Panc1 (cell line): Measurements from ENCODE around the gene C19orf81. TPM values are rescaled to one million over a fixed set of nuclear protein-coding genes. Genes with fewer than 3 reads are reported as not detected.

ENCODE experiments used
- ATAC-seq: fragments of 200-7000 bp; cut with Tn5 transposase; 2 replicates; pipeline ENCODE4 v1.9.1; 2020; ENCODE audit warnings: mild to moderate bottlenecking, moderate library complexity
- BruUV-seq: library from RNA; stranded (reverse); fragments of 400-500 nt; replicated peaks from 2 replicates; lab custom pipeline; 2021; lab: Mats Ljungman, UMichigan
- CTCF ChIA-PET: fragments of 300-600 bp; sonication (Branson Sonifier 250); formaldehyde crosslinking; loops from one replicate; lab custom pipeline; 2022; ENCODE audit warnings: antibody characterized with exemption; lab: Charles Lee
- POLR2A ChIA-PET: fragments of 300-600 bp; sonication (Branson Sonifier 250); formaldehyde crosslinking; loops from one replicate; lab custom pipeline; 2022; ENCODE audit warnings: antibody characterized with exemption; lab: Charles Lee
- DNase-seq: peaks from one replicate; pipeline ENCODE4 v3.0.0-alpha.2; 2010; ENCODE audit warnings: low read depth, low spot score
- H3K27ac ChIP-seq: 2 replicates; pipeline ENCODE4 v1.5.1; 2011; ENCODE audit warnings: mild to moderate bottlenecking, low read length, inconsistent platforms
- H3K27me3 ChIP-seq: fragments of 200-500 bp; sonication (Bioruptor generic); 2 replicates; pipeline ENCODE4 v1.6.0; 2014; ENCODE audit warnings: low read length, inconsistent platforms; ENCODE audit not compliant: control insufficient read depth, insufficient read depth
- H3K36me3 ChIP-seq: fragments of 200-500 bp; sonication (Bioruptor generic); 2 replicates; pipeline ENCODE4 v1.5.1; 2014; ENCODE audit warnings: inconsistent platforms, mild to moderate bottlenecking, low read length, moderate library complexity; ENCODE audit not compliant: control insufficient read depth, insufficient read depth
- H3K4me1 ChIP-seq: 2 replicates; pipeline ENCODE4 v1.5.1; 2011; ENCODE audit warnings: inconsistent platforms, mild to moderate bottlenecking, low read length, moderate library complexity; ENCODE audit not compliant: control insufficient read depth, insufficient read depth
- H3K4me3 ChIP-seq, 2 experiments: 2 replicates each; pipeline ENCODE4 v1.5.1; 2011 to 2012; ENCODE audit warnings: low read depth in 2 of 2, low read length in 2 of 2, mild to moderate bottlenecking in 2 of 2, inconsistent platforms in 1 of 2, moderate library complexity in 1 of 2
- H3K9me3 ChIP-seq: fragments of 200-500 bp; sonication (Bioruptor generic); 2 replicates; pipeline ENCODE4 v1.5.1; 2014; ENCODE audit warnings: low read depth, mild to moderate bottlenecking, inconsistent platforms, low read length, moderate library complexity; ENCODE audit not compliant: control insufficient read depth, insufficient read depth
- CTCF ChIP-seq: fragments of 450-650 bp; IDR thresholded peaks from 2 replicates; pipeline ENCODE4 v1.5.1; 2017; ENCODE audit warnings: mild to moderate bottlenecking
- POLR2AphosphoS5 ChIP-seq: IDR thresholded peaks from 2 replicates; pipeline ENCODE4 v1.6.1; 2012; ENCODE audit warnings: mild to moderate bottlenecking, low read depth, low read length, moderate library complexity
- SIN3A ChIP-seq: IDR thresholded peaks from 2 replicates; pipeline ENCODE4 v1.6.1; 2012; ENCODE audit warnings: low read depth, mild to moderate bottlenecking, low read length, moderate library complexity, borderline replicate concordance; ENCODE audit not compliant: insufficient read depth
- TCF7L2 ChIP-seq: IDR thresholded peaks from 2 replicates; pipeline ENCODE4 v1.6.1; 2011; ENCODE audit warnings: mild to moderate bottlenecking, low read depth, low read length, inconsistent platforms
- in situ Hi-C: cut with HindIII; loops from 2 replicates; pipeline ENCODE4 v1.10.0; 2016; ENCODE audit warnings: low sequenced_read_pairs, low pct_unique_long_range_greater_than_20kb
- intact Hi-C: fragments of 100-400 bp; cut with micrococcal nuclease; formaldehyde crosslinking; loops from one replicate; pipeline ENCODE4 v1.10.0; 2022; ENCODE audit not compliant: unreplicated experiment
- total RNA-seq: library from RNA; stranded (reverse); gene quantifications from one replicate; pipeline ENCODE4 v1.2.1, GENCODE V29; 2021; ENCODE audit not compliant: unreplicated experiment
- TF ChIP-seq, protein P1 (sequence below), 2 experiments: IDR thresholded peaks; 2 replicates each; pipeline ENCODE4 v1.6.1; 2011 to 2012; ENCODE audit warnings: low read depth in 2 of 2, control low read depth in 1 of 2, low read length in 1 of 2, mild to moderate bottlenecking in 1 of 2, moderate library complexity in 1 of 2; ENCODE audit not compliant: insufficient read depth in 1 of 2

The C19orf81 gene
- total RNA-seq, 1 experiment from 2014 or later = 0.98 TPM

DNA sequence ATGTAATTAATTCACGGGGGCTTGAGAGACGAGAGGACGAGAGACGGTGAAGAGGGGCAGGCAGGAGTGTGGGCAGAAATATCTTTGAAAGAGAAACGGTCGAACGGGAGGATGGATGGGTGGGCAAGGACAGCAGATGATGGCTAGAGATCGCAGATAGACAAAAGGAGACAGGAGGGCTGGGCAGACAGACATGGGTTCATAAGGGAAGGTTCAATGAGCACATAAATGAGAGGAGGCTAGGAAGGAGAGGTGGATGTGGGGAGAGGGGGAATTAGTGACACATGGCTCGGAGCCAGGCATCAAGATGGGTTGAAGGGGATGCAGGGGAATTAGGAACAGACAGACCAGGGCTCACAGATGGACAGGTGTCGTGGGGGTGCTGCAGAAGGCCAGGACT, 10.6 kb upstream of the C19orf81 start:
- TF ChIP-seq, protein P1, sequence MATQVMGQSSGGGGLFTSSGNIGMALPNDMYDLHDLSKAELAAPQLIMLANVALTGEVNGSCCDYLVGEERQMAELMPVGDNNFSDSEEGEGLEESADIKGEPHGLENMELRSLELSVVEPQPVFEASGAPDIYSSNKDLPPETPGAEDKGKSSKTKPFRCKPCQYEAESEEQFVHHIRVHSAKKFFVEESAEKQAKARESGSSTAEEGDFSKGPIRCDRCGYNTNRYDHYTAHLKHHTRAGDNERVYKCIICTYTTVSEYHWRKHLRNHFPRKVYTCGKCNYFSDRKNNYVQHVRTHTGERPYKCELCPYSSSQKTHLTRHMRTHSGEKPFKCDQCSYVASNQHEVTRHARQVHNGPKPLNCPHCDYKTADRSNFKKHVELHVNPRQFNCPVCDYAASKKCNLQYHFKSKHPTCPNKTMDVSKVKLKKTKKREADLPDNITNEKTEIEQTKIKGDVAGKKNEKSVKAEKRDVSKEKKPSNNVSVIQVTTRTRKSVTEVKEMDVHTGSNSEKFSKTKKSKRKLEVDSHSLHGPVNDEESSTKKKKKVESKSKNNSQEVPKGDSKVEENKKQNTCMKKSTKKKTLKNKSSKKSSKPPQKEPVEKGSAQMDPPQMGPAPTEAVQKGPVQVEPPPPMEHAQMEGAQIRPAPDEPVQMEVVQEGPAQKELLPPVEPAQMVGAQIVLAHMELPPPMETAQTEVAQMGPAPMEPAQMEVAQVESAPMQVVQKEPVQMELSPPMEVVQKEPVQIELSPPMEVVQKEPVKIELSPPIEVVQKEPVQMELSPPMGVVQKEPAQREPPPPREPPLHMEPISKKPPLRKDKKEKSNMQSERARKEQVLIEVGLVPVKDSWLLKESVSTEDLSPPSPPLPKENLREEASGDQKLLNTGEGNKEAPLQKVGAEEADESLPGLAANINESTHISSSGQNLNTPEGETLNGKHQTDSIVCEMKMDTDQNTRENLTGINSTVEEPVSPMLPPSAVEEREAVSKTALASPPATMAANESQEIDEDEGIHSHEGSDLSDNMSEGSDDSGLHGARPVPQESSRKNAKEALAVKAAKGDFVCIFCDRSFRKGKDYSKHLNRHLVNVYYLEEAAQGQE (IDR thresholded peaks at IDR 0.05; ENCODE audit: insufficient read depth in 1 of 2, low read depth in 2 of 2, low read length in 1 of 2) = no peak
- TF ChIP-seq TCF7L2 (no peak), CTCF (no peak), SIN3A (no peak)
- BruUV-seq = no TSS peak
- in situ Hi-C loops (no loop called here), intact Hi-C loops (no loop called here)
- H3K4me1 ChIP-seq = no peaks in the 10 kb centered on the region
- no peak for ATAC-seq
- no peaks in the 10 kb centered on the region for H3K36me3 ChIP-seq
- H3K27me3 ChIP-seq = peaks cover 7% of the 10 kb centered on the region
- ChIA-PET CTCF (no interaction called here), POLR2A (no interaction called here)
- no peak overlapping the region for H3K27ac ChIP-seq
- 0 out of 2 replicates have a peak, but pooled peaks cover 2% of the 10 kb centered on the region for H3K9me3 ChIP-seq
- DNase-seq = no peak
- no peak overlapping the region; a peak in 1 of 4 replicates for H3K4me3 ChIP-seq

GRCh38 chr19:50639121-50640112, 9.8 kb upstream of the C19orf81 start, which contains the start of gene SYT3:
Gene SYT3, minus strand, starts transcription at chr19:50639881. Its CDS starts 2,470 bp downstream, at chr19:50637411.
- in situ Hi-C loops = no loop called here
- H3K36me3 ChIP-seq = no peaks in the 10 kb centered on the region
- no peak for DNase-seq
- H3K4me1 ChIP-seq = no peaks in the 10 kb centered on the region
- no peak for TF ChIP-seq TCF7L2
- peaks cover 7% of the 10 kb centered on the region for H3K27me3 ChIP-seq
- H3K9me3 ChIP-seq = no peaks in the 10 kb centered on the region
- ChIA-PET CTCF (no interaction called here), POLR2A (no interaction called here)
- no TSS peak for BruUV-seq
- H3K4me3 ChIP-seq = peak within 1 kb of the TSS; percentile 15 to 41
- ATAC-seq = peak; percentile 73; the same call in 1 of the 2 replicates
- no peak within 1 kb of the TSS for H3K27ac ChIP-seq
- intact Hi-C loops = no loop called here

DNA sequence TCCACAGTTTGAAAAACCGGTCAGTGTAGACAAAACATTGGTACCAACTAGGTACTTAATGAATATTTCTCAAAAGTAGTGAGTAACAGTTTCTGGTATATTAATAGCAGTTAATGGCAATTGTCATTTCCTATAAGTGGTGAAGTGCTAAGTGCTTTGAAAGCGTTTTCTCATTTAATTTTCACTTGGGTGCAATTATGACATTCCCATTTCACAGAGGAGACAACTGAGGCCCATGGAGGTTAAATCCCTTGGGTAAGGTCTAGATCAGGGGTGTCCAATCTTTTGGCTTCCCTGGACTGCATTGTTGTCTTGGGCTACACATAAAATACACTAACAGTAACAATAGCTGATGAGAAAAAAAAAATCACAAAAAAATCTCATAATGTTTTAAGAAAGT, 8.9 kb upstream of the C19orf81 start:
- Histone ChIP-seq H3K4me3 (no peak overlapping the region), H3K36me3 (no peaks in the 10 kb centered on the region), H3K27ac (no peak overlapping the region), H3K27me3 (peaks cover 10% of the 10 kb centered on the region), H3K9me3 (no peaks in the 10 kb centered on the region), H3K4me1 (no peaks in the 10 kb centered on the region)
- POLR2A ChIA-PET = no interaction called here
- in situ Hi-C loops = no loop called here
- ATAC-seq = no peak
- intact Hi-C loops = no loop called here
- TF ChIP-seq, protein P1 (IDR thresholded peaks at IDR 0.05; ENCODE audit: insufficient read depth in 1 of 2, low read depth in 2 of 2, low read length in 1 of 2) = no peak
- TF ChIP-seq POLR2AphosphoS5 (no peak), TCF7L2 (no peak), SIN3A (no peak), CTCF (no peak)
- CTCF ChIA-PET = no interaction called here
- no peak for DNase-seq
- BruUV-seq = no TSS peak
